ENCODE results near the gene ITGB1BP1.

- TF ChIP-seq IRF3 (IDR thresholded peaks at IDR 0.05) (no peak), POLR2AphosphoS5 (IDR thresholded peaks at IDR 0.05; ENCODE audit: low read length) (no peak), MYC (IDR thresholded peaks at IDR 0.05; ENCODE audit: insufficient read depth, insufficient read length, insufficient replicate concordance, low read length, severe bottlenecking) (no peak), ZSCAN29 (IDR thresholded peaks at IDR 0.05) (no peak), CTCF (IDR thresholded peaks at IDR 0.05 in 2 of 3, conservative IDR thresholded peaks at IDR 0.05 in 1 of 3; ENCODE audit: control insufficient read depth in 2 of 3, extremely low read depth in 1 of 3, insufficient read depth in 1 of 3, low read depth in 3 of 3, low read length in 3 of 3) (no peak), NFYA (IDR thresholded peaks at IDR 0.05; ENCODE audit: borderline replicate concordance, low read depth, low read length) (no peak), KAT2A (conservative IDR thresholded peaks at IDR 0.05; ENCODE audit: control insufficient read depth, low read depth, low read length) (no peak), SMAD1 (IDR thresholded peaks at IDR 0.05; ENCODE audit: low read depth, partially characterized antibody) (no peak), SP1 (IDR thresholded peaks at IDR 0.05; ENCODE audit: low read depth, low read length) (no peak)
Observed at GRCh38 chr2:9373476-9373875, 49.9 kb downstream of the ITGB1BP1 start.

Data from GM12878 (cell line).